HG03439 (cell line): ENCODE data around the gene CD200R1.
A peak's percentile ranks its signal among the peaks of the same experiment; 100 is the strongest.
"Not testable (repeated sequence)": the region's sequence is repeated elsewhere in the genome, so short reads cannot be mapped to it uniquely, and the experiment has no call there.

Source experiments
- ATAC-seq: cut with Tn5 transposase; IDR thresholded peaks from one replicate; pipeline ENCODE4 v1.9.1; 2021; ENCODE audit warnings: mild to moderate bottlenecking, moderate library complexity; ENCODE audit not compliant: unreplicated experiment

CD200R1 gene

GRCh38 chr3:112976001-112976400, 1.1 kb upstream of the CD200R1 start:
- no peak for ATAC-seq

- ATAC-seq: peak; percentile 22
Observed at GRCh38 chr3:112974178-112974517, 755 bp downstream of the CD200R1 start.

GRCh38 chr3:112973325-112974177, 1.4 kb downstream of the CD200R1 start:
- peak; percentile 76 for ATAC-seq

- ATAC-seq: no peak
Observed at GRCh38 chr3:112972158-112972557, 2.7 kb downstream of the CD200R1 start.

- no peak for ATAC-seq
Observed at GRCh38 chr3:112967828-112968227, 7.1 kb downstream of the CD200R1 start.

- no peak for ATAC-seq
Observed at GRCh38 chr3:112967425-112967824, 7.5 kb downstream of the CD200R1 start.

GRCh38 chr3:112966633-112967032, 8.3 kb downstream of the CD200R1 start:
- no peak for ATAC-seq

GRCh38 chr3:112965656-112966055, 9.2 kb downstream of the CD200R1 start:
- no peak for ATAC-seq

GRCh38 chr3:112963683-112964082, 11.2 kb downstream of the CD200R1 start:
- ATAC-seq: no peak

GRCh38 chr3:112958811-112959560, 15.9 kb downstream of the CD200R1 start:
- ATAC-seq: peak; percentile 81

- ATAC-seq: no peak
Observed at GRCh38 chr3:112956351-112956750, 18.6 kb downstream of the CD200R1 start.

- ATAC-seq: no peak
Observed at GRCh38 chr3:112948346-112948838, 26.5 kb downstream of the CD200R1 start.

- ATAC-seq: no peak
Observed at GRCh38 chr3:112931736-112932521, 43.0 kb downstream of the CD200R1 start.

GRCh38 chr3:112930771-112931170, 44.1 kb downstream of the CD200R1 start:
- ATAC-seq: no peak

- ATAC-seq: no peak
Observed at GRCh38 chr3:112925969-112926368, 48.9 kb downstream of the CD200R1 start.

- ATAC-seq: no peak
Observed at GRCh38 chr3:112925560-112925959, 49.3 kb downstream of the CD200R1 start.

- ATAC-seq: not testable (repeated sequence)
Observed at GRCh38 chr3:112919541-112919940, 55.4 kb downstream of the CD200R1 start.

GRCh38 chr3:112908252-112908651, 66.7 kb downstream of the CD200R1 start:
- ATAC-seq: peak; percentile 97

- ATAC-seq: no peak
Observed at GRCh38 chr3:112904786-112905185, 70.1 kb downstream of the CD200R1 start.

GRCh38 chr3:112900113-112900512, 74.8 kb downstream of the CD200R1 start:
- ATAC-seq: no peak

GRCh38 chr3:112897791-112898190, 77.1 kb downstream of the CD200R1 start:
- ATAC-seq: no peak
